NT2/D1 (cell line): ENCODE results near the gene NDUFA3.

Experiments used
- SUZ12 ChIP-seq: IDR thresholded peaks from 2 replicates; pipeline ENCODE4 v1.6.1; 2011; ENCODE audit not compliant: insufficient read length, insufficient read depth; ENCODE audit errors: extremely low read depth
- YY1 ChIP-seq: IDR thresholded peaks from 2 replicates; pipeline ENCODE4 v1.6.1; 2011; ENCODE audit not compliant: insufficient read length, insufficient read depth
- ZNF274 ChIP-seq: IDR thresholded peaks from 2 replicates; pipeline ENCODE4 v1.6.1; 2011; ENCODE audit warnings: mild to moderate bottlenecking, low read depth, low read length

GRCh38 chr19:54151362-54152035 lies 48.8 kb downstream of the NDUFA3 start:
- TF ChIP-seq SUZ12 = no peak
- no peak for TF ChIP-seq ZNF274
- TF ChIP-seq YY1 = no peak
